Endodermal cell (in vitro differentiated cells): ENCODE results near the gene USP25. TPM values are rescaled to one million over a fixed set of nuclear protein-coding genes. Genes with fewer than 3 reads are reported as not detected.

Experiments used
- DNase-seq: peaks from one replicate; pipeline ENCODE4 v3.0.0-alpha.2; 2017
- H3K27ac ChIP-seq: 2 replicates; pipeline ENCODE4 v1.5.1; 2013; ENCODE audit warnings: mild to moderate bottlenecking, low read depth, low read length, moderate library complexity
- H3K27me3 ChIP-seq: 2 replicates; pipeline ENCODE4 v1.6.1; 2013; ENCODE audit warnings: mild to moderate bottlenecking, low read length, moderate library complexity; ENCODE audit not compliant: insufficient read depth, control insufficient read depth, poor library complexity, severe bottlenecking
- H3K36me3 ChIP-seq: 2 replicates; pipeline ENCODE4 v1.7.0; 2013; ENCODE audit warnings: mild to moderate bottlenecking, low read length, moderate library complexity; ENCODE audit not compliant: control insufficient read depth, insufficient read depth
- H3K4me1 ChIP-seq: one replicate; pipeline ENCODE4 v1.7.0; 2013; ENCODE audit warnings: low read length; ENCODE audit not compliant: control insufficient read depth, insufficient read depth
- H3K4me3 ChIP-seq: 2 replicates; pipeline ENCODE4 v1.5.1; 2013; ENCODE audit warnings: mild to moderate bottlenecking, low read length, moderate library complexity
- H3K9ac ChIP-seq: 2 replicates; pipeline ENCODE4 v1.6.1; 2013; ENCODE audit warnings: mild to moderate bottlenecking, low read length, moderate library complexity; ENCODE audit not compliant: poor library complexity, severe bottlenecking; ENCODE audit errors: extremely low read depth
- H3K9me3 ChIP-seq: 2 replicates; pipeline ENCODE4 v1.6.1; 2013; ENCODE audit warnings: mild to moderate bottlenecking, low read length, moderate library complexity; ENCODE audit not compliant: control insufficient read depth
- H3K27ac Mint-ChIP-seq: 2 replicates; pipeline ENCODE4 v1.8.0; 2020; ENCODE audit warnings: mixed read lengths
- H3K27me3 Mint-ChIP-seq: 2 replicates; pipeline ENCODE4 v1.8.0; 2021; ENCODE audit warnings: mild to moderate bottlenecking, mixed read lengths; ENCODE audit not compliant: insufficient read depth
- H3K36me3 Mint-ChIP-seq: 2 replicates; pipeline ENCODE4 v1.8.0; 2020; ENCODE audit warnings: low read depth, mixed read lengths
- H3K4me1 Mint-ChIP-seq: 2 replicates; pipeline ENCODE4 v1.8.0; 2020; ENCODE audit warnings: mixed read lengths
- H3K4me3 Mint-ChIP-seq: 2 replicates; pipeline ENCODE4 v1.8.0; 2020; ENCODE audit warnings: mild to moderate bottlenecking, moderate library complexity, mixed read lengths
- H3K9me3 Mint-ChIP-seq: 2 replicates; pipeline ENCODE4 v1.8.0; 2020; ENCODE audit warnings: mild to moderate bottlenecking, mixed read lengths
- CTCF ChIP-seq: fragments of 200-600 bp; sonication (generic); conservative IDR thresholded peaks from 2 replicates; pipeline ENCODE4 v1.5.0; 2021; ENCODE audit warnings: antibody characterized with exemption, mild to moderate bottlenecking
- WGBS, 2 experiments: methylation state at CpG; one replicate each; pipeline versions ENCODE4 v1.1.5 to v1.1.7; 2013; ENCODE audit warnings: missing lambda C conversion rate in 2 of 2, mixed read lengths in 1 of 2; ENCODE audit not compliant: insufficient coverage in 1 of 2, insufficient read length in 1 of 2; 5-methylcytosine and 5-hydroxymethylcytosine counted together
- total RNA-seq, 2 donors: library from RNA; stranded (reverse); fragmentation: NEBNext Ultra II Directional in 1 of 2; extraction: Animal tissue kit (Norgen Biotek cat#: 25700) in 1 of 2; gene quantifications; 2 replicates in 1 of 2; 3 replicates in 1 of 2; pipeline ENCODE4 v1.2.1, GENCODE V29; 2021

The USP25 gene
- total RNA-seq, 2 donors from 2014 or later = 31.4 to 34.9 TPM

- Histone ChIP-seq H3K9ac (no peak overlapping the region), H3K4me1 (no peaks in the 10 kb centered on the region), H3K27ac (no peak overlapping the region), H3K4me3 (no peak overlapping the region), H3K27me3 (no peaks in the 10 kb centered on the region), H3K9me3 (peaks cover 9% of the 10 kb centered on the region), H3K36me3 (peaks cover 30% of the 10 kb centered on the region)
- no peak for TF ChIP-seq CTCF
- DNase-seq = no peak
- 94% methylated on average over 3 of the region's 3 CpGs; no CpG with 5 or more reads in 1 of the 2 experiments for WGBS, 2 experiments
- no peaks in the 10 kb centered on the region for H3K27me3 Mint-ChIP-seq
- peaks cover 34% of the 10 kb centered on the region for H3K36me3 Mint-ChIP-seq
- H3K4me3 Mint-ChIP-seq = no peak overlapping the region
- H3K27ac Mint-ChIP-seq = no peak overlapping the region
- H3K9me3 Mint-ChIP-seq = no peaks in the 10 kb centered on the region
- no peaks in the 10 kb centered on the region for H3K4me1 Mint-ChIP-seq
These were observed 52.2 kb downstream of the USP25 start for GRCh38 chr21:15781986-15782385.

- 96 to 100% methylated on average over 1 to 4 of the region's 4 CpGs for WGBS, 2 experiments
- H3K4me3 Mint-ChIP-seq = no peak overlapping the region
- H3K27me3 ChIP-seq = no peaks in the 10 kb centered on the region
These were observed 59.2 kb downstream of the USP25 start for GRCh38 chr21:15788847-15789523.

GRCh38 chr21:15793109-15793508 is 63.3 kb downstream of the USP25 start:
- Mint-ChIP-seq H3K27me3 (no peaks in the 10 kb centered on the region), H3K27ac (no peak overlapping the region)

More at GRCh38 chr21:15788847-15789523, 59.2 kb downstream of the USP25 start:
- Mint-ChIP-seq H3K27ac (no peak overlapping the region), H3K36me3 (peaks cover 4% of the 10 kb centered on the region), H3K27me3 (no peaks in the 10 kb centered on the region), H3K9me3 (no peaks in the 10 kb centered on the region), H3K4me1 (peaks cover 11% of the 10 kb centered on the region)
- H3K36me3 ChIP-seq = no peaks in the 10 kb centered on the region
- H3K27ac ChIP-seq = no peak overlapping the region
- H3K9me3 ChIP-seq = no peaks in the 10 kb centered on the region
- no peak overlapping the region for H3K4me3 ChIP-seq
- H3K9ac ChIP-seq = no peak overlapping the region
- DNase-seq = no peak
- H3K4me1 ChIP-seq = no peaks in the 10 kb centered on the region
- TF ChIP-seq CTCF = no peak

More at GRCh38 chr21:15793109-15793508, 63.3 kb downstream of the USP25 start:
- no peak for DNase-seq
- no peaks in the 10 kb centered on the region for H3K9me3 Mint-ChIP-seq
- no peaks in the 10 kb centered on the region for H3K4me1 ChIP-seq
- no peaks in the 10 kb centered on the region for H3K36me3 Mint-ChIP-seq
- no peak overlapping the region for H3K27ac ChIP-seq
- no peak overlapping the region for H3K4me3 Mint-ChIP-seq
- TF ChIP-seq CTCF = no peak
- H3K9me3 ChIP-seq = no peaks in the 10 kb centered on the region
- H3K4me3 ChIP-seq = no peak overlapping the region
- no peaks in the 10 kb centered on the region for H3K27me3 ChIP-seq
- H3K4me1 Mint-ChIP-seq = peaks cover 27% of the 10 kb centered on the region
- no peak overlapping the region for H3K9ac ChIP-seq
- no peaks in the 10 kb centered on the region for H3K36me3 ChIP-seq
